Spleen (tissue), 7 donors: ENCODE data around the gene PKD2L2.

ENCODE experiments used
- POLR2AphosphoS5 ChIP-seq, 3 donors: sonication (generic); formaldehyde crosslinking; IDR thresholded peaks; one replicate each; pipeline ENCODE4 v1.5.1; 2017; ENCODE audit warnings: antibody characterized with exemption in 3 of 3
- TF ChIP-seq, protein P1 (sequence below), 11 experiments: fragments of 200-600 bp in 7 of 11; fragments of 450-650 bp in 4 of 11; sonication (generic) in 4 of 11; IDR thresholded peaks in 8 of 11; conservative IDR thresholded peaks in 3 of 11; 1 replicate in 7 of 11; 2 replicates in 4 of 11; pipeline versions ENCODE4 v1.4.0 to v1.8.0; 2016 to 2021; ENCODE audit warnings: antibody characterized with exemption in 11 of 11, inconsistent platforms in 4 of 11, mild to moderate bottlenecking in 1 of 11
- donor health status: DM: no; HTN: no; CAD: no; lungs with moderate emphysema.
- donor health status: DM: no; HTN: no; CAD: no.
- donor health status: DM: no; HTN: no; CAD: no.

DNA sequence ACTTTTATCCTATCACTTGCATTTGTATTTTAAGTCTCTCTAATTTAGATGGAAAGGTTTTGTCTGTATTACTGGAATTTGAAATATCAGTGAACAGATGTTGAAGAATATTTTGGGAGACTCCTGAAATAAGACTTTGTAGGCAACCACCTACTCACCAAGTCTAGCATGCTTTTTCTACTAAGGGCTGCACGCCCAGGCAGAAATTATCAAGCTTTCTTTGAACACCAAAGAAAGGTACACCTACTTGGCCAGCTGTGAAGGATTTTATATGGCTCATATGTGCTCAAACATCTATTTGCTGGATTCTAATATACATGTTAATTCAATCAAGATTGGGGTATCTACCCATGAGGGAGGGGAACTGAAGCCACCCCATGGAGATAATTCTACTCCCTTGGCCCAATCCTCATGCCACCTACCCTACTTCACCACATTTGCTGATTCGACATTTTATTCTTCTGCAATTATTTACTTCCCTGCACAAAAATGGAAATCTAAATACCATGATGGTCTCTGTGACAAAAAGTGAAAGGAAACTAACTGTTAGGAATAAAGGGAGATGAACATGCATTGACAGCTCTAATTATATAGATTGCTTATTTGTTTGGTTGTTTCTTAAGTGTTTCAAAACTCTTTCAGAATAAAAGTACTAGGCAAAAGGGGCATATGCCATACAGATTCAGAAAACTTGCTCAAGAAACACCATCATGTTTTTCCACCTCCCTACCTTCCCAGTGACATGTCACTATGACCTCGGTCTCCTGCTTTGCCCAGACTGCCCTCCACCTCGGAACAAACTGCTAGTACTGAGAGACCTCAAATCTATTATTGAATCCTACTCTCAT, 22.5 kb upstream of the PKD2L2 start:
- no peak for TF ChIP-seq POLR2AphosphoS5 (IDR thresholded peaks at IDR 0.05)
- TF ChIP-seq, protein P1, sequence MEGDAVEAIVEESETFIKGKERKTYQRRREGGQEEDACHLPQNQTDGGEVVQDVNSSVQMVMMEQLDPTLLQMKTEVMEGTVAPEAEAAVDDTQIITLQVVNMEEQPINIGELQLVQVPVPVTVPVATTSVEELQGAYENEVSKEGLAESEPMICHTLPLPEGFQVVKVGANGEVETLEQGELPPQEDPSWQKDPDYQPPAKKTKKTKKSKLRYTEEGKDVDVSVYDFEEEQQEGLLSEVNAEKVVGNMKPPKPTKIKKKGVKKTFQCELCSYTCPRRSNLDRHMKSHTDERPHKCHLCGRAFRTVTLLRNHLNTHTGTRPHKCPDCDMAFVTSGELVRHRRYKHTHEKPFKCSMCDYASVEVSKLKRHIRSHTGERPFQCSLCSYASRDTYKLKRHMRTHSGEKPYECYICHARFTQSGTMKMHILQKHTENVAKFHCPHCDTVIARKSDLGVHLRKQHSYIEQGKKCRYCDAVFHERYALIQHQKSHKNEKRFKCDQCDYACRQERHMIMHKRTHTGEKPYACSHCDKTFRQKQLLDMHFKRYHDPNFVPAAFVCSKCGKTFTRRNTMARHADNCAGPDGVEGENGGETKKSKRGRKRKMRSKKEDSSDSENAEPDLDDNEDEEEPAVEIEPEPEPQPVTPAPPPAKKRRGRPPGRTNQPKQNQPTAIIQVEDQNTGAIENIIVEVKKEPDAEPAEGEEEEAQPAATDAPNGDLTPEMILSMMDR (IDR thresholded peaks at IDR 0.05 in 8 of 11, conservative IDR thresholded peaks at IDR 0.05 in 3 of 11), result no peak
